ENCODE data around the gene CAP2.

CAP2 gene

GRCh38 chr6:17442196-17442595, 48.8 kb downstream of the CAP2 start:
- DNase-seq, result no peak

GRCh38 chr6:17446713-17447112, 53.3 kb downstream of the CAP2 start:
- DNase-seq, result no peak

- DNase-seq, result no peak
Observed at GRCh38 chr6:17448165-17448564, 54.8 kb downstream of the CAP2 start.

- DNase-seq, result no peak
Observed at GRCh38 chr6:17450397-17450796, 57.0 kb downstream of the CAP2 start.

- DNase-seq, result no peak
Observed at GRCh38 chr6:17450832-17451231, 57.4 kb downstream of the CAP2 start.

GRCh38 chr6:17452096-17452495, 58.7 kb downstream of the CAP2 start:
- DNase-seq, result no peak

GRCh38 chr6:17454316-17455005, 61.1 kb downstream of the CAP2 start:
- DNase-seq, result no peak

GRCh38 chr6:17455919-17456318, 62.5 kb downstream of the CAP2 start:
- DNase-seq, result no peak

GRCh38 chr6:17456711-17457110, 63.3 kb downstream of the CAP2 start:
- DNase-seq, result no peak

- DNase-seq, result no peak
Observed at GRCh38 chr6:17457405-17457804, 64.0 kb downstream of the CAP2 start.

- no peak for DNase-seq
Observed at GRCh38 chr6:17457956-17458355, 64.6 kb downstream of the CAP2 start.

GRCh38 chr6:17458966-17459365, 65.6 kb downstream of the CAP2 start:
- DNase-seq, result no peak

GRCh38 chr6:17460862-17461261, 67.5 kb downstream of the CAP2 start:
- no peak for DNase-seq

- no peak for DNase-seq
Observed at GRCh38 chr6:17466147-17466546, 72.8 kb downstream of the CAP2 start.

GRCh38 chr6:17466707-17467106, 73.3 kb downstream of the CAP2 start:
- no peak for DNase-seq

GRCh38 chr6:17469006-17469832, 75.8 kb downstream of the CAP2 start:
- no peak for DNase-seq

- DNase-seq, result no peak
Observed at GRCh38 chr6:17470202-17470937, 77.0 kb downstream of the CAP2 start.

GRCh38 chr6:17470938-17471327, 77.5 kb downstream of the CAP2 start:
- no peak for DNase-seq

GRCh38 chr6:17472653-17473183, 79.3 kb downstream of the CAP2 start:
- DNase-seq, result no peak

GRCh38 chr6:17473554-17473953, 80.2 kb downstream of the CAP2 start:
- DNase-seq, result no peak

- no peak for DNase-seq
Observed at GRCh38 chr6:17474289-17474688, 80.9 kb downstream of the CAP2 start.

GRCh38 chr6:17475606-17476244, 82.3 kb downstream of the CAP2 start:
- no peak for DNase-seq

GRCh38 chr6:17476511-17476910, 83.1 kb downstream of the CAP2 start:
- DNase-seq, result no peak

Measured in hippocampal formation (tissue), 2 donors.